Hematopoietic multipotent progenitor cell treated with erythropoietin and hydrocortisone succinate and interleukin-3 and kit ligand, for 17 days (in vitro differentiated cells): ENCODE measurements around the gene CRHBP.
A peak's percentile ranks its signal among the peaks of the same experiment; 100 is the strongest.

ENCODE experiments used
- DNase-seq: peaks from one replicate; pipeline ENCODE4 v3.0.0-alpha.2; 2015; ENCODE audit warnings: low spot score

The CRHBP gene

GRCh38 chr5:77015938-77016569 is 63.2 kb downstream of the CRHBP start:
- peak; percentile 72 for DNase-seq

DNA sequence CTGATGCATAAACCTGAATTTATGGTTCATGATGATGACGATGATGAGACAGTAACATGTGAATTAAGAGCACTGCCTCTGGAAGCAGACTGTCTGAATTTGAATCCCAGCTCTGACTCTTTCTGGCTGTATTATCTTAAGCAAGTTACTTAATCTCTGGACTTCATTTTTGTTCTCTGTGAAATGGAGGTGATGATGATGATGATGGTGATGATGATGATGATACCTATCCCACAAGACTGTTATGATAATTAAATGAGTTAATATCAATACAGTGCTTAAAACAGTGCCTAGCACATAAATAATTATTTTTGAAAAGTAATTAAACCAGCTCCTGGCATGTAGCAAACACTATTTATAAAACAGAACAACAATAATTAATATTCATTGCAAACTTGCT is 64.1 kb downstream of the CRHBP start:
- DNase-seq, result no peak

GRCh38 chr5:77017668-77018067 is 64.8 kb downstream of the CRHBP start:
- no peak for DNase-seq
